NCI-H2107 treated with DMSO at 0.1 percent for 48 hours (cell line): ENCODE results near the gene TMPRSS4.
A peak's percentile ranks its signal among the peaks of the same experiment; 100 is the strongest.

ENCODE experiments used
- DNase-seq: peaks from one replicate; lab custom pipeline; 2025; ENCODE audit not compliant: unreplicated experiment; lab: John Stamatoyannopoulos, UW

The TMPRSS4 gene

DNA sequence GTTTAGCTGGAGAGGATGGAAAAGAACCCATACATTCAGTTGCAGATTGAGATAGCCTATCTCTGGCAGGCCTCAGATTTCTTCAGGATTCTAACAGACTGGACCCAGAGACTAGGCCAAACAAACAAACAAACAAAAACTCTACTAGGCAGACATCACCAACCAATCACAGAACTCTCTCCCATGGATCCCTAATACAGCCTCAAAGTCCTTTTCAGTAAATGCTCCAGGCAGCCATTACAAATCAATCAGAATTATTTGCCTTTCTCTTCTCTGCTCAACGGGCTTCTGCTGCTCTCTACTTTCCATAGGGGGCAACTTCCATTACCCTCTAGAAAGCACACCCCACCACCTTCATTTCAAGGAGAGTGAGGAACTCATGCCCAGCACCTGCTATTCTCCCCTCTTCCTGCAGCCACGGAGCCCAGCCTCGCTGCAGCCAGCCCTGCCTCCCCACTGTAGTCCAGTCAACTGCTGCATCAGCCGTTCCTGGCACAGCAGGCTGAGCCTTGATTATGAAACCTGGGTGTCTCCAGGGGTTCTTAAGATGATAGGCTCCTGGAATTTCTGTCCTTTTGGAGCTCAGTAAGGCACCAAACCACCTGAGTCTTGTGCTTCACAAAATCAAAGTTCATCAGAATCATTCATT, 28.9 kb downstream of the TMPRSS4 start:
- DNase-seq, result no peak

DNA sequence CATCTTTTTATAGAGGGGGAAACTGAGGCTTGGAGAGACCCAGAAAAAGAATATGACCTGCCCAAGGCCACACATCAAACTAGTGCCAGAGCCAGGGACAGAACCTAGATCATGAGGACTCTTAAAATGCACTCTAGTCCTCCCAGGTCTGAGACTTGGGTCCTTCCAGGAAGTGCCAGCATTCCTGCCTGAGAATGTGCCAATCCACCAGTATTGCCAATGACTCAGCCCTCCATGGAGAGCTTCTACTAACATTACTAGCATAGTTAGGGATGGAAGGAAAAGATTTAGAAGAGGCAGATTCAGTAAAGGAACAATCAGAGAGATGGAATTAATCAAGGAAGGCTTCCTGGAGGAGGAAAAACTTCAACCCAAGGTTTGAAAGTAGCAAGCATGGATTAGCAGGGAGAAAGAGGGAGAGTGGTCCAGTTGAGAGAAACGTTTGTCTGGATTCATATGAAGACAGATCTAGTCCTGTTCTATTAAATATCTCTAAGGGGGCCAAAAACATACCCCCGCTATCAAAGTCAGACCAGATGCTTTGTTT, 30.0 kb downstream of the TMPRSS4 start:
- no peak for DNase-seq

DNA sequence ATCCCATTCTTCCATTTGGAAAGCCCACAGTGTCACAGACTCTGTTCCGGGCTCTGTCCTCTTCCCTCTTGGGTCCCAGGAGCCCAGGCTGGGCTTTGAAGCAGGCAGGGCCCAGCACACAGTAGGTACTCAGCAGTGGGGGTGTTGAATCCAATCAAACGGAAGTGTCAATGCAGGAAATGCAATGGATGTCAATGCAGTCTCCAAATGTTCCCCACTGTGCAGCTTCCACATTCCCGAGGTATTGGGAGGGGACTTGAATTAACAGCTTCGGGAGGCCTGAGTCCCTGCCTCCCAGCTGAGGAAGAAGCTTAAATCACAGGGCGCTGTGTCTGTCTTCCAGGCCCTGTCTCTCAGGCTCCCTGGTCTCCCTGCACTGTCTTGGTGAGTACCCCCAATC, 31.6 kb downstream of the TMPRSS4 start:
- no peak for DNase-seq

DNA sequence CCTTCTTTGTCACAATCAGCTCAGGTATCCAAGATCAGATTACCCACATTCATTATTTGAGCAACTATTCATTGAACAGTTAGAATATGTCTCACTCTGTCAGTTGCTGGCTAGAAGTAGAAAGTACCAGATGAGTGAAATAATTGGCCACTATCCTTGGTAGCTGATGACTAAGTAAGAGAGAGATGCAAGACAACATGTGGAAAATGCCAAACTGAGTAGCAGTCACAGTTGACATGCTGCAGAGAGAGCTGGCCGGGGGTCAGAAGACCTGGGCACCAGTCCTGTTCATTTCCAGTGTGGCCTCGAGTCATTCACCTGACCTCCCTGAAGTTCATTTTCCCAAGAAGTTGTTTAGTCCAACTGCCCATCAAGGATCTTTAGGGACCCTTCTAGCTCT, 32.4 kb downstream of the TMPRSS4 start:
- no peak for DNase-seq

DNA sequence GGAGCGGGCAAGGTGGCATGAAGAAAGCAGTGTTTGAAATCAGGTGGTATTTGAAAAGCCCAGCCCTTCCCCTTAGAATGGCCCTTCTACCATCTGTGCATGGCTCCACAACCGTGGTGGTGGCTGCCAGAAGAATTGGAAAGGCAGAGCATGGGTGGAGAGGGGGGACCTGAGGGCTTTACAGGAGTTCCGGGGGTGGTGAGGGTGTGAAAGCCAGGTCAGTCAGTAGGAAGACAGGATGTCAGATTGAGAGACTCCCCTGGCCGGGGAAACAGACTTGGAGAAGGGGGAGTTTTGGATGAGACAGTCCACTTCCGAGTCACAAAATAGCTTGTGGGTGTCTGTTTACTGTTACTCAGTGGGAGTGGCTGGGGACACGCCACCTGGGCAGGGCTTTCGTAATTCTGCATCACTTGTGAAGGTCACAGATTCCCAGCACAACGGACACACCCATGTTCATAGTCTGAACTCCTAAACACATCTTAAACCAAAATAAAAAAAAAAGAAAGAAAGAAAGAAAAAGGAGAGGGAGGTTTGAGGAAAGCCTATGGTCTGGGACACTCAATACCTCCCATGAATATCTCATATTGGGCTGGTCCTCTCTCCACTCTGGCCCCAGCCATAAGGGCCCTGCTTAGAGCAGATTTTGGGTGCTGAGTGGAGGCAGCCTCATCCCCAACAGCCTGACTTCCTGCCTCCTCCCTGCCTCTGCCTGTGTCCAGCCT, 34.3 kb downstream of the TMPRSS4 start:
- DNase-seq, result no peak

DNA sequence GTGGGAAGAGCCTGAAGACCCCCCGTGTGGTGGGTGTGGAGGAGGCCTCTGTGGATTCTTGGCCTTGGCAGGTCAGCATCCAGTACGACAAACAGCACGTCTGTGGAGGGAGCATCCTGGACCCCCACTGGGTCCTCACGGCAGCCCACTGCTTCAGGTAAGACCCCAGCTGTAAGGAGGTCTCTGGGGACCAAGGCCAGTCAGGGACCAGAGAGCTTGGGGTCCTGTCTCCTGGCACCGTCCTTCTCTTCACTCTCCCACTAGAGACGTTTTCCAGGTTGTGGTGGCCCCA, 34.8 kb downstream of the TMPRSS4 start:
- DNase-seq, result no peak

DNA sequence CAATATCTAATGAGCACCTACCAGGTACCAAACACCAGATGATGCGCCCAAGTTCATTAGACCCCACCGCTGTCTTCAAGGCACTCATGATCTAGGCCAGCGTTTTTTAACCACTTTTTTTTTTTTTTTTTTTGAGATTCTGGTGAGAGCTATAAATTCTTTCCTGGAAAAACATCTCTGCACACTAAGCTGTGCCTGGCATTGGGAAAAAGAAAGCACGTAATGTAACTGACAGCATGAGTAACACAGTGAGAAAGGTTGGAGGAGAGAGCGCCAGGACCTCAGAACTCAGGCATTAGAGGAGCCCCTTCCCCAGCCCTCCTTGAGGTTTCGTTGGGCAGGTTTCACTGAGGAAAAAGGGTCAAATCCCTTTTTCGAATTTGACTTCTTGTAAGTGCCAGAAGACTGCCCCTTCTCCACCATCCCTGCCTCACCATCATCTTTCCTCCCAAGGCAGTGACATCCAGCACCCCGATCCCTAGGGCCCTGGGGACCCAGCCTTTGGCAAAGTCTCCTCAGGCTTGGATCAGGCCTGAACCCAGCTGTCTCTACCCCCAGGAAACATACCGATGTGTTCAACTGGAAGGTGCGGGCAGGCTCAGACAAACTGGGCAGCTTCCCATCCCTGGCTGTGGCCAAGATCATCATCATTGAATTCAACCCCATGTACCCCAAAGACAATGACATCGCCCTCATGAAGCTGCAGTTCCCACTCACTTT, 36.0 kb downstream of the TMPRSS4 start:
- DNase-seq, result no peak

DNA sequence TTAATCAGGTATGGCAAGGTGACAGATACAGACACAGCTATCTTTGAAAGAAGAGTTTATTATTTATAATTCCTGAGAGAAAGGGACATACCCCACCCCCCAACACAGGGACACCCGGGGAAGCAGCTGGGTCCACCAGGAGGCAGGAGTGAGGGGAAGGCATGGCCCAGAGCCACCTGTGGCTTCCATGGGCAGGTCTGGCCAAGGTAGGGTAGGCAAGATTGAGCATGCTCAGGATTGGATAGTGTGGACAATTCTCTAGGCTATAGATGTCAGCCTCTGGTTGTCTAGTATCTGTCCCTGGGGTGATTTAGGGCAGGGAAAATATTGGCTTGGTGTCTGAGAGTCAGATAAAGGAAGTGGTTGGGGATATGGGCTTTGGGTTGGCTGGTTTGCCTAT, 37.4 kb downstream of the TMPRSS4 start:
- DNase-seq, result no peak

DNA sequence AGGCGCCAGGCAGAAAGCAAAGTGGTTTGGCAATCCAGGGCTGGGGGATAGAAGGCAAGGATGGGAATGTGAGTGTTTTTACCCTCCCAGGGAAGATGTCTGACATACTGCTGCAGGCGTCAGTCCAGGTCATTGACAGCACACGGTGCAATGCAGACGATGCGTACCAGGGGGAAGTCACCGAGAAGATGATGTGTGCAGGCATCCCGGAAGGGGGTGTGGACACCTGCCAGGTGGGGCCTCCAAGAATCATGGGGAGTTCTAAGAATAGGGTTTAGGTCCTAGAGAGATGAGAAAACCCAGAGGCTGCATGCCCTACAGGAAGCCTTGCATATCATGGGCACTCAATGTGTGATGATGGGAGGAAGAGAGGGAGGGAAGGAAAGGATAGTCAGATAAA, 38.2 kb downstream of the TMPRSS4 start:
- no peak for DNase-seq

DNA sequence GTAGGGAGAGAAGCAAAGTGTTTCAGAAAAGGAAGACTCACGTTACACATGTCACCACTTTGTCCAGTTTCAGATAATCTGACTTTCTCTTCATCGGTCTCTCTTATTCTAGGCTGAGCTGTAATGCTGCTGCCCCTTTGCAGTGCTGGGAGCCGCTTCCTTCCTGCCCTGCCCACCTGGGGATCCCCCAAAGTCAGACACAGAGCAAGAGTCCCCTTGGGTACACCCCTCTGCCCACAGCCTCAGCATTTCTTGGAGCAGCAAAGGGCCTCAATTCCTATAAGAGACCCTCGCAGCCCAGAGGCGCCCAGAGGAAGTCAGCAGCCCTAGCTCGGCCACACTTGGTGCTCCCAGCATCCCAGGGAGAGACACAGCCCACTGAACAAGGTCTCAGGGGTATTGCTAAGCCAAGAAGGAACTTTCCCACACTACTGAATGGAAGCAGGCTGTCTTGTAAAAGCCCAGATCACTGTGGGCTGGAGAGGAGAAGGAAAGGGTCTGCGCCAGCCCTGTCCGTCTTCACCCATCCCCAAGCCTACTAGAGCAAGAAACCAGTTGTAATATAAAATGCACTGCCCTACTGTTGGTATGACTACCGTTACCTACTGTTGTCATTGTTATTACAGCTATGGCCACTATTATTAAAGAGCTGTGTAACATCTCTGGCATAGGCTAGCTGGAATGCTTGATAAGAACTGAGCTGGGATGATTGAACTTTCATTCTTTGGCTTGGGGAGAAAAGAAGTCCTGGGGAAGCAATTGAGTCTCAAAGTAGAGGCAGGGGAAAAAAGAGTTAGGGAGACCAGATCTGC, 41.1 kb downstream of the TMPRSS4 start:
- DNase-seq, result no peak

DNA sequence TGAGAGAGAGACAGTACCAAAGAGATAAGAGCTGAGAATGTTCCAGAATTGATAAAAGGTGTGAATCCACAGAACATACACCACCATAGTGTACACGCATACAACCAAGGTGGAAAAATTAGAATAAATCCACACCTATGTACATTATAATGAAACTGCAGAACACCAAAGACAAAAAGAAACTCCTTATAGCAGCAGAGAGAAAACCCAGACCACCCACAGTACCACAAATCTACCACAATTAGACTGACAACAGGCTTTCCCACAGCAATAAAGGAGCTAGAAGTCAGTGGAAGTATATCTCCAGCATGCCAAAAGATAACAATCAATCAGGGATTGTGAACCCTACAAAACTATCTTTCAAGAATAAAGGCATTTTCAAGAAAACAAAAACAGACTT, 43.9 kb downstream of the TMPRSS4 start:
- no peak for DNase-seq

DNA sequence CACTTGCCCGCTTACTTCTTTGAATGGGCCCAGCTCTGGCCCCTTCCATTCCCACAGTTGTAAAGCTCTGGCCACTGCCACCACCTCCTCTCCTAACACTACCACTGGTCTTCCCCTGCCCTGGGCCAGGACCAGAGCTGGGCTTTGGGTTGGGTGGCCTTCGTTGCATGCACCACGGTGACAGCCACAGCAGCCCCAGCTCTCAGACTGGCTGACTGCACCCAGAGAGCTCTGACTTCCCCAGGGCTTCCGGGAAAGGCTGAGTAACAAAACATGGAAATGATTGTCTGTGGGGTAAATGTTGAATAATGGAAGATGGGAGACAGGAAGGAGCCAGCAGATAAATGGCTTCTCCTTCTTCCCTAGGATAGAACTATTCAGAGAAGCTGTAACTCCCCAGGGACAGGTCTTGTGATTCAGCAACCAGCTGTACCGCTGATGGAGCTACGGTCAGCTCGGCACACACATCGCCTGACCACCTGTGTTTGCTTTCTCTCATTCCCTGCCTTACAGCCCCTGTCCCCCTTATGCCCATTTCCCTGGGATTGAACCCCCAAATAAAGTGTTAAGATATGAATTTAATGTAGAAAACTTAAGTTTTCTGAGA, 48.2 kb downstream of the TMPRSS4 start:
- peak; percentile 32 for DNase-seq

DNA sequence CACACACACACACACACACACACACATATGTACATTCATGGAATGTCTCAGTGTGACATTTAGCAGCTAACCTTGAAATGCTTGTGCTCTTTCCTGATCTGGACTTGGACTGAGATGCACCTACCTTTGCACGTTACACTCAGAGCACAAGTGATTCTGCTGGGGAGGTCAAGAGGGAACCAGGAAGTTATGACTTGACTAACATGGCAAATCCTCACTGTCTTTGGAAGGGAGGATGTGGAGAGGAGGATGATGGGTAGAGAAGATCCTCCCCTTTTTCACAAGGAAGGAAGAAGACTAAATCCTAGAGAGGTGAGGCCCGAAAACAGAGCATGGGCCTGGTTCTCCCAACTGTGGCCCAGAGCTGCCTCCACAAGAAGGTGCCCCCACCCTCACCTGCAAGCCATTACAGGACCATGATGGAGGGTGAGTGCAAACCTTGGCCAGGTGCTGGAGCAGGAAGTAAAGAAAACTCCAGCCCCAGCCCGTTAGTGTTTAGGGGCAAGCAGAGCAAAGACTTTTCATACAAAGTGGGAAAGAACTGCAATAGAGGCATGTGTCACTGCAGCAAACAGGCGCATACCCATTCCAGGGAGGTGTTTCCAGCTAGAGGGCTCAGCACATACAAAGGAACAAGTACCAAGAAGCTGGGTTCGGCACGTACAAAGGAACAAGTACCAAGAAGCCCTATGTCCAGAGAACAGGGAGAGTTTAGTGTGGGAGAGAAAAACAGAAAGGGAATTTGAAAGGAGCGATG, 49.4 kb downstream of the TMPRSS4 start:
- DNase-seq, result no peak

DNA sequence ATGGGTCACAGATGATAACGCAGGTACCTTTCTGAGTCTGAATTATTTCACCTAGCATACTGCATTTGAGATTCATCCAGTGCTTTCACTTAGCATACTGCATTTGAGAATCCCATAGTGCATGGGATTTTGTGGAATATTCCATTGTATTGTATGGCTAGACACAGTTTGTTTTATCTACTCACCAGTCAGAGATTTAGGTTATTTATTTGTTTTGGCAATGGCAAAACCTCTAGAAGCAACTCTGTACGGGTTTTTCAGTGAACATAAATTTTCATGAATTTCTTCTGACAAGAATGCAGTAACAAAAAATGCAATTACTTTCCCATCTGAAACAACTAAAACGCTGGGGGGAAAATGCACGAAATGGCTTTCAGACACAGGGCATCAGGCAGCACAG, 51.4 kb downstream of the TMPRSS4 start:
- DNase-seq, result no peak

DNA sequence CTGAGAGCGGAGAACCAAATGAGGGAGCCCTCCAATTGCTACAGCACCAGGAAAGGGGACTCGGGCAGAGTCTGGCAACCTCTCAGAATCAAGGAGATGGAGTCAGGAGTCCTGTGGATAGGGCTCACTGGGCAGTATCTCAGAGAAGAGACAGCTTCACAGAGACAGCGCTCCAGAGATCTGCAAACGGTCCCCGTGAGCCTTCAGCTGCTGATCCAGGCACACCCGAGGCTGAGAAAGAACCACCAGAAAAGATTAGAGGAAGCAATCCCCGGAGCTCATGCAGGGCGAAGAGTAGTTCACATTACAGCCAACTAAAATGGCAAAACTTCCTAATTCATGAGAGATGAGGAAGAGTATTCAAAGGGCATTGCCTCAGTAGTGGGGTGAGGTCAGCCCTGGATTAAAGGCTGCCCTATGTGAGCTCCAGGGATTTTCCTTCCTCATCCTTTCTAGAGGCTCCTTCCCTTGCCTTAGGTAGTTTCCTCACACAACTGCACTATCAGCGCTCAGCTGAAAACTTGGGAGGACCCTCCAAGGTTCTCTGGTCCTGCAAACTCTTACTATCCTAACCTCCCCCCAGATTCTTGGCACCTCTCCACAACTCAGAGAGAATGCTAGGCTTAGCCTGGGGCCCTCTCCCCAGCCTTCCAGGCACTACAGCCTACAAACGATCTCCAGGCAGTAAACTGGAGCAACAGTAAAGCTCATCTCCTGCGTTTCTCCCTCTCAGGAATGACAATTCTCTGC, 52.0 kb downstream of the TMPRSS4 start:
- no peak for DNase-seq

DNA sequence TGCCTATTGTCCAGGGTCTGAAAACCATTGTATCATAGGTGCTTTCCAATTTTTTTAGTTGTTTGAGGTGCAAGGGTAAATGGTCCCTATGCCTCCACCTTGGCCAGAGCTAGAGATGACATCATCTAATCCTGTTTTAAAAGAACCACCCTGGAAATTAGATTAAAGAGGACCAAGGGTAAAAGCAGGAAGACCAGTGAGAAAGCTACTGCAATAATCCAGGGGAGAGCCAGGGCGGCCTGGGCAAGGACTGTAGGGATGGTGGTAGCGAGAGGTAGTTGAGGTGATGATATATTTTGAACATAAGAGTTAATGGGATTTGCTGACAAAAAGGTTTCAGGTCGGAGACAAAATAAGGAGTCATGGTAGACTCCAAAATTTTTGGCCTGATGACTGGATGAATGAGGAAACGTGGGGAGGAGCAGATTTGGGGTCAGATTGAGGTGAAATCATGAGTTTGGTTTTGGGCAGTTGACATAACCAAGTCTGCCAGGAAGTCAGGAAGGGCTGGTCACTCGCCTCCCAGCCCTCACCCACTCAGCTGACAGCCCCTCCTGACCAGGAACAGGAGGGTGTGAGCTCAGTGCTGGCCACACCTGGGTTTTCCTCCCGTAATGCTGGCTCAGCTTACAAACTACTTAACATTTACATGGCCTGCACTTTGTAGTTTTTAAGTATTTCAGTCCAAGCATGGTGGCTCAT, 52.7 kb downstream of the TMPRSS4 start:
- DNase-seq, result no peak

DNA sequence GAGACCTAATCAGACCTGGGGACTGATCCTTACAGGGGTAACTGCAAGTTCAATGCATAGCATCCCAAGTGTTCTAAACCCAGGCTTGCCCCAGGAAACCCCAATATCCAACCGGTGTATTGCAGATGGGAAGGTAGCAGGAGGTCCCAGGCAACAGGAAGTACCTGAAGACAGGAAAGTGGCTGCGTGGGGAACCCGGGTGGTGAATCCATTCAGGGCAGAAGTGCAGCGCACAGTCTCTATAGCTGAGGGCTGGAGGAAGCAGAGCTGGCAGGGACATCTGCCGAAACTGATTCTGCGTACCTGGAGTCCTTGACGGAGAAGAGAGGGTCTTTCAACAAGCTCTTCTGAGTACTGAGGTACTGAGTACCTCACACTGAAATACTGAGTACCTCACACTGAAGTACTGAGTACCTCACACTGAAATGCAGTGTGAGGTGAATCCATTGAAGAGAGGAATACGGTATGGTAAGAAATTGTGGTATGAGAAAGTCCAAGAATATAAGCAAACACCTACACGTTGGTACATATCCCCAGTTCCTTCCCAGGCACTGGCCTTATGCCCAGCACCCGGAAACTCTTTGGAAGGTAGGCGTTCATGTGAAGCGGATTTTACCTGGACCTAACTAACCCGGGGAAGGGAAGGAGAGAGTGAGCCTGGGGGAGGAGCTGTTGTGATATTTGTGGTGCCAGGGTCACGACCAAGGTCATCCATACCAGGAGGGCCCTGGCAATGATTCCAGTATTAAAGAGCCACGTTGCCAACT, 55.7 kb downstream of the TMPRSS4 start:
- DNase-seq, result no peak

DNA sequence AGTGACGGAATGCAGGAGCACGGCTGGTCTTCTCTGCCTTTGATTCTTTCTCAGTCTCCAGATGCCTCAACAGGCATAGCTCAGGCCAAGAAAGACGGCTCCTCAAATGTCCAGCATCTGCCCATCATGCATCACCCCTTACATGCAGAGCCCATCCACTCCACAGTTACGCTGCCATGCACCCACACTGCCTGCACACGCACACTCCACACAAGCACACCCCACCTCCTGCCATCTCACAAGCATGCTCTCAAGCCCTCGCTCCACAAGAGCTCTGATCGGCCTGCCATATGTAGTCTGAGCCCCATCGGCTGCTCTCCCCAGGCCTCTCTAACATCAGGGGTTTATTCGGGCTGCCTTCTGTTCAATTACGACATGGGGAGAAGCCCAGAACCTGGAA, 56.9 kb downstream of the TMPRSS4 start:
- DNase-seq, result no peak
